Hematopoietic multipotent progenitor cell treated with erythropoietin and hydrocortisone succinate and interleukin-3 and kit ligand, for 6 days (in vitro differentiated cells): ENCODE data around the gene ARPP19.
A peak's percentile ranks its signal among the peaks of the same experiment; 100 is the strongest.
"Not testable (repeated sequence)": the region's sequence is repeated elsewhere in the genome, so short reads cannot be mapped to it uniquely, and the experiment has no call there.

ENCODE experiments used
- DNase-seq: peaks from one replicate; pipeline ENCODE4 v3.0.0-alpha.2; 2015

The ARPP19 gene

DNA sequence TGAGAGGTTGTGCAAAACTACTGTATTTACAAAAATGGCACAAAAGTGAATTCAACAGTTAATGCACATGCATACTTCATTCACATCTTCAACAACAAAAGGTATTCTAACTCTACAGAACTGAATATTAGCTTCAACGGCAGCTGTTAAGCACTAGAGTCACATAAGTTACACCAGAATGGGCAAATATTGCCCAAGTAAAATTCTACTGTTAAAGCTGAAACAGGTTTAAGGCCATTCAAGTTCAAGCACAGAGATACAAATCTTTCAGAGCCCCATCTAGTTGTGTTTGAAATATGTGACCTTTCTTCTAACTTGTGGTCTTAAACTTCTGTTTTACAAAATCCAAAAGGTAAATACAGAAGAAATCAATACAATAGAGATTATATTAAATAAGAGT lies 17.6 kb downstream of the ARPP19 start:
- not testable (repeated sequence) for DNase-seq

DNA sequence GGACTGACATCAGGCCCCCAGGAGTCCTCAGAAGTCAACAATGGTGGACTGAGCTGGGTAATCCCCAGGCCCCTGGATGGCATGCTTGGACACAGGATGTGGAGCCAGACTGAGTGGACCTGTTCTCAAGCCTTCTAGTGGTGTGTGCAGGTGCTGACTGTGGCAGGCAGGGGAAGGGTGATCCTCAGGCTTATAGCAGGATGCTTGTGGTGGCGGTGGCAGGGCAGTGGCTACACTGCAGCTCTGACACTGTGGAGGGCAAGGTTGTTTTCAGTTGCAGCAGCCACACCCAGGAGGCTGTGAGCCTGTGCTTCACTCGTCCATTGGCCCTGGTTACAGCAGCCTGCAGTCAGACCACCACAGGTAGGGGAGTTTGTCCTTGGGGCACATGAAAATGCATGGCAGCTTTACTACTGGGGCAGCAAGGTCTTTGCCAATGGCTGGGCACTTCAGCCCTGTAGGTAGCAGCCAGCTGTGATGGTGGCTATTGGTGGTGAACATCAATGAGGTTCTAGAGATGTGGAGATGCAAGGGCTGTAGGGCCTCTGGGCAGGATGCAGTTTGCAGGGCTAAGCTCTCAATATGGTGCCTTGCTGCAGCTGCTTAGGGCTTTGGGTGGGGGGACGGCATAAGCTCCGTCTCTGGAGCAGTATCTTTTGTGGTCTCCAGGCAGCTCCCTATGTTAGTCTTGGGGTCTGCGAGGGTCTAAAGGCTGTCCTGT lies 22.6 kb downstream of the ARPP19 start:
- DNase-seq, result no peak

DNA sequence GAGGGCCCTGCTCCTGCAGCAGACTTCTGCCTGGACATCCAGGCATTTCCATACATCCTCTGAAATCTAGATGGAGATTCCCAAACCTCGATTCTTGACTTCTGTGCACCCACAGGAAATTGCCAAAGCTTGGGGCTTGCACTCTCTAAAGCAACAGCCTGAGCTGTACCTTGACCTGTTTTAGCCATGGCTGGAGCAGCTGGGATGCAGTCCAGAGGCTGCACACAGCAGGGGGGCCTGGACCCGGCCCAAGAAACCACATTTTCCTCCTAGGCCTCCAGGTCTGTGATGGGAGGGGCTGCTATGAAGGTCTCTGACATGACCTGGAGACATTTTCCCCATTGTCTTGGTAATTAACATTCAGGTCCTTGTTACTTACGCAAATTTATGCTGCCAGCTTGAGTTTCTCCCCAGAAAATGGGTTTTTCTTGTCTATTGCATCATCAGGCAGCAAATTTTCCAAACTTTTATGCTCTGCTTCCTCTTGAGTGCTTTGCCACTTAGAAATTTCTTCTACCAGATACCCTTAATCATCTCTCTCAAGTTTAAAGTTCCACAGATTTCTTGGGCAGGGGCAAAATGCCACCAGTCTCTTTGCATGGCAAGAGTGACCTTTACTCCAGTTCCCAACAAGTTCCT lies 28.3 kb downstream of the ARPP19 start:
- no peak for DNase-seq

GRCh38 chr15:52537459-52537858 lies 31.4 kb downstream of the ARPP19 start:
- DNase-seq, result no peak

DNA sequence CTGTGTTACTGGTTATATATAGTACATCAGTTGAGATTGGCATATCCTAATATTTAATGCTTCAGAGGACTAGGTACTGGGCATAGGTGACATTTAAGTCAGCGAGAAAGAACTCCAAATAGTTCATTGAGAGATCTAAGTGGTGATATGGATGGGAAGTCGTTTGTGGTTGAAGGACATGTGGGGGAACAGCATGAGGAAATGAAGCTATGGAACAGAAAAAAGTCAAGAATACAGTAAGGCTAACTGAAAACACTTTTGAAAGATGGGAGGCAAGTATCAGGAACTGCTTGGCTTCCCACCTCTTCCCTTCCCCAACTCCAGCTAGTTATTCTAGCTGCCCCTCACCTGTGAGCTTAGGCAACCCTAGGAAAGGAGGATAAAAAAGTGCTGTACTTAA lies 36.4 kb downstream of the ARPP19 start:
- no peak for DNase-seq

DNA sequence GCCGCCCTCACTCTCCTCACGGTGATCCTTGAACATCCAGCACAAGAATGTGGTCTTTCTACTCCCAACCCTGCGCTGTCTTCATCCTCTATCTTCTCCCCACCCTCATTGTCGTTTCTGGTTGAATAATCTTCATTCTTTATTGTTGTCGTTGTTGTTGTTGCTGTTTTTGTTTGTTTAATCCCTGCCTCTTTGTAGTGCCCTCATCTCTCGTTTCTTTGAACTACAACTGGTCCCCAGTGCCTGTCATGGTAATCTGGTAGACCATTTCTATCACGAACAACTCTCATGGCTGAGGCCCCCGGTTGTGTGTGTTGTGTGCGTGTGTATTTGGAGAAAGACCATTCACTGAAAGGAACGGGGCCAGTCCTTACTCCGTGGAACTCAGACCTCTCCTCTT lies 38.9 kb downstream of the ARPP19 start:
- DNase-seq, result no peak

DNA sequence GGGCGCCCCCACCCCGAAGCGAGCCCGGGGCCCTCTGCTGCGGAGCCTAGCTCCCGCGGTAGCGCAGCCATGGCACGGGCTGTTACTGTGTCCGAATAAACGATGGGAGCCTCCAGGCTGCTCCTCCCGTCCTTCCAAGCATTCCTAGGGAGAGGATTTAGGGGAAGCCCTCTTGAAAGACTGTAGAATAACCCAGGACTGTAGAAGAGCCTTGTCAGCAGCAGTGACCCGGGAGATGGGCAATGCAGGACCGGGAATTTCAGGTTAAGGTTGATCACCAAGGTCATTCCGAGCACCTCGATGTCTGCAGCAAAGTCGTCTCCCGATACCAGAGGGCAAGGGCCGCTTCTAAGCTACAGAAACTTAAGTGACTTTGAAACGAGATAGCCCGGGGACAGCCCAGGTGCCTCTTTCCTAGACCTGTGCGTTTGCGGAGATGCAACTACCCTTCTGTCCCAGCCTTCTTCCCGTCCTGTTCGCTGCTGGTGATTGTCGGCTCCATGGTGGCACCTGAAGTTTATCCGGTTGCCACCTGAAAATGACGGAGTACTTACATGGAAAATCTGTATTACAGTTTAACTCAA lies 39.4 kb downstream of the ARPP19 start:
- no peak for DNase-seq

DNA sequence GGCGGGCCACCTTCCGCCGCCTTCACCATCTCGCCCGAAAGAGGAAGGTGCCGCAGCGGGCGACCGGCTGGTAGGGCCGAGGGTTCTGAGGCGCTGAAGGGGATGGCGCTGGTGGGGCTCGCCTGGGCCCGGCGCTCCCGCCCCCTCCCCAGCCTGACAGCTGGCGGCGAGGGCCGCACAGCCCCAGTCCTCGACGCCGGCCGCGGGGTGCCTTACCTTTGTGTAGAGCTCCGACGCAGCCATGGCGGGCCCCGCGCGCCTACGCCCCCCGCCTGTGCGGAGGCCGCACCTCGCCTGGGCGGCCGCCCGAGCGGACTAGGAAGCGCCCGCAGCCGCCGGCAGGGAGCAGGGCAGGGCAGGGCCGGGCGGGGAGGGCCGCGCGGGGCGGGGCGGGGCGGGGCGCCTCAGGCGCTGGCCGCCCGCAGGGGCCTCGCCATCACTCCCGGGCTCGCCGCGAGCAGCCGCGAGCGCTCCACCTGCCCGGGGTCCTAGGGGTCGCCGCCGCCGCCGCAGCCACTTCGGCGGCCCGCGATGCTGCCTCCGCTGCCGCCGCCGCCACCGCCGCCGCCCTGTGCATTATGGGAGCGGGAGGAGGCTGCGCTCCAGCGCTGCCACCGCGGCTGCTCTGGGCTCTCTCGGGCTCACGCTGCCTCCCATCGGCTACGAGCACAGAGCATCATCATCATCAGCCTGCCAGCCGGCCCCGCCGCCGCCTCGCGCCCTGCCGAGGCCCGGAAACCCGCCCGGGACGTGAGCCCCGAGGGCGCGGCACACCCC lies 40.1 kb downstream of the ARPP19 start, which contains the start of gene MYO5A:
Gene MYO5A (minus strand): TSS at position 317 of the 777 bp plus-strand sequence. CDS start 74 bp downstream, at position 243.
- DNase-seq, result peak; percentile 75

GRCh38 chr15:52527911-52528563 lies 40.8 kb downstream of the ARPP19 start:
- peak; percentile 21 for DNase-seq

GRCh38 chr15:52527196-52527910 lies 41.5 kb downstream of the ARPP19 start:
- DNase-seq, result no peak

DNA sequence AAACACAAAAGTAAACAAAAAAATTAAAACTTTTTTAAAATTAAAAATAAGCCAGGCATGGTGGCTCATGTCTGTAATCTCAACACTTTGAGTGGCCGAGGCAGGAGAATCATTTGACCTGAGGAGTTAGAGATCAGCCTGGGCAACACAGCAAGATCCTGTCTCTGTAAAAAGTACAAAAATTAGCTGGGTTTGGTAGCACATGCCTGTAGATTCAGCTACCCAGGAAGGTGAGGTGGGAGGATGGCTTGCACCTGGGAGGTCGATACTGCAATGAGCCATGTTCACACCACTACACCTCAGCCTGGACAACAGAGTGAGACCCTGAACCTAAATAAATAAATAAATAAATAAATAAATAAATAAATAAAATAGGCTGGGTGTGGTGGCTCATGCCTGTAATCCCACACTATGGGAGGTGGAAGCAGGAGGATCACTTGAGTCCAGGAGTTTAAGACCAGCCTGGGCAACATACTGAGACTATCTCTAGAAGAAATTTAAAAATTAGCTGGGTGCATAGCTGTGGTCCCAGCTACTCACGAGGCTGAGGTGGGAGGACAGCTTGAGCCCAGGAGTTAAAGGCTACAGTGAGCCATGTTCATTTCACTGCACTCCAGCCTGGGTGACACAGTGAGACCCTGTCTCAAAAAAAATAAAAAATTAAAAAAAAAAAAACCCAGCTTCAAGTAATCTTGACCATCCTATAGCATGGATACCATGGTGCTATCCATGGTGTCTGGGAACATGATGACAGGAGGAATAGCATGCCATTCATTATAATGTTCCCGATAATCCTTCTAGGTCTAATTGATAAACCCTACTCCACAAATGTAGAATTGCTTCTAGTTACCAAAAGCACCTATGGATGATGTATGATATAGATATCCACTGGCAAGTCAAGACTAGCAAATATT lies 44.4 kb downstream of the ARPP19 start:
- DNase-seq, result no peak

DNA sequence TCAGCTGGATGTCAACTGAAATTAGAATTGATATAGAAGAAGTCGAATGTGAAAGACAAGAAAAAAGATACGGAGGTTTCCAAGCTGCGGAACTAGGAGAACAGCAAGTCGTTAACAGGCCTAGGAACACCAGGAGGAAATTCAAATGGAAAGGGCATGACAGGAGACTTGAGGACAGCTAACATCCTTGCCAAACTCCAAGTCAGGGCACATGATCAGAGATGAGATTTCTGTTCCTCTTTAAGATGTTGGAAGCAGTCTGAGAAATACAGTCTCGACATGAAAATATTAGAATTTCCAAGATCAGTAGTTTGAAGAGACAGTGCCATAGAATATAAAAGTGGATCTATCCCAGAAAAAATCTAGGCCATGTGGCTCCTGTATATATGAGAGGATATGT lies 45.2 kb downstream of the ARPP19 start:
- no peak for DNase-seq

DNA sequence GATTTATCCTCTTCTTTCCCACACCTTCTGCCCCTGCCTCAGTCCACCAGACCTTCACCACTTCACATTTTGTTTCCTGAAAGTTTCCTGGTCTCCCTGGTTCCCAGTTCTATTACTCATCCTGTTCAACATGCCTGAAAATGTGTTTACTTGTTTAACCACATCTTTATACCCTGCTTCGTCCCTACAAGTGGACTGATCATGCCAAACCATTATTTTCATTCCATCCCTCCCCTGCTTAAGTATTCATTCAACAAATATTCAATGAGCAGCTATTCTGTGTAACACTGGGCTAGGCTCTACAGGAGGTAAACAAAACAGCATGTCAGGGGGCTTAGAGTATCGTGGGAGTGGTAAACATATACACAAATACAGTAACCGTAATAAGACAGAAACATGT lies 45.6 kb downstream of the ARPP19 start:
- no peak for DNase-seq

DNA sequence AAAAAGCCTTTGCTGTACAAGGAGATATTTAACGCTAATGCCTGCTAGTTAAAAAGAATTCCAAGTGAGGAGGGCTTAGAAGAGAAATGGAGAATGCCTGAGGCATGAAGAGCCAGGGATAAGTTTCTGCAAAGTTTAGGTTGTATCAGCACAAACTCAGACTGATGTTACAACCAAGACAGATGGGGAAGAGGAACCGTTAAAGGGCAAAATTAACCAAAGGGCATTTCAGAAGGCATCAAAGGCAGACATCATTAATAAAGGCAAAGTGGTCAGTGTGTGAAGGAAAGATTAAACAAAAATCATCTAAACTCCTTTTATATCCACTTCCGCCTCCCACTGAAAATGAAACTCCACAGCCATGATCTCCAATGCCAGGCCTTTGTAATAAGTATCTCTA lies 47.1 kb downstream of the ARPP19 start:
- no peak for DNase-seq

- no peak for DNase-seq
Measured at GRCh38 chr15:52520421-52520820, 48.4 kb downstream of the ARPP19 start.

GRCh38 chr15:52518487-52519371 lies 50.1 kb downstream of the ARPP19 start:
- DNase-seq, result peak; percentile 46

DNA sequence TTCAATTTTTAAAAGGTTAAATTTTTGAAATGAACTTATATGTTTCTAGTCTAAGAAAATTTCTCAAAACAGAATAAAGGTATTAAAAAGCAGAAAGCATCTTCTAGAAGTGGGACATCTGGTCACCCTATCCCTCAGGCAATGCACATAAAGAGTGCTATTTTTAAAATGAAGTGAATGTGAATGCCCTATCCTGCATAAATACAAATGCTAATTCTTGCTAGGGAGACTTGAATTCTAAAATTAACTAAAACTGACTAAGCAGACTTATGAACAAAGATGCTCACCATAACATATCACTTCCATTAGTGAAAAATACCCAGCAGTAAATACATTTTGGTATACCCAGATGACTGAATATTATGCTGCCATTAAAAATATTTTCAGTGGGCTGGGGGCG lies 51.8 kb downstream of the ARPP19 start:
- no peak for DNase-seq

GRCh38 chr15:52515343-52515742 lies 53.5 kb downstream of the ARPP19 start:
- DNase-seq, result no peak

DNA sequence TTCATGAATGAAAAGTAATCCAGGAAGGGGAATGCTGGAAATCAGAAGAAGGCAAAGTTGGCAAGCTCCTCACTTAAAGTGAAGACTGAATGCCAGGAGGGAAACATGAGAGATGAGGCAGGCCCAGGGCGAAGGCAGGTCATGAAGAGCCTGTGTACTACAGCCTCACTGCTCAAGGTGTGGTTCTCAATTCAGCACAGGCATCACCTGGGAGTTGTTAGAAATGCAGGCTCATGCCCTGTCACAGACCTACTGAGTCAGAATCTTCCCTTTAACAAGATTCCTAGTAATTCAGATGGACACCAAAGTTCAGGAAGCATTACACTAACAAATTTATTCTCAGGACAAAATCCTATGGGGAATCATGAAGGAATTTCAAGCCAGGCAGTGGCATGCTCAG lies 54.3 kb downstream of the ARPP19 start:
- DNase-seq, result no peak

DNA sequence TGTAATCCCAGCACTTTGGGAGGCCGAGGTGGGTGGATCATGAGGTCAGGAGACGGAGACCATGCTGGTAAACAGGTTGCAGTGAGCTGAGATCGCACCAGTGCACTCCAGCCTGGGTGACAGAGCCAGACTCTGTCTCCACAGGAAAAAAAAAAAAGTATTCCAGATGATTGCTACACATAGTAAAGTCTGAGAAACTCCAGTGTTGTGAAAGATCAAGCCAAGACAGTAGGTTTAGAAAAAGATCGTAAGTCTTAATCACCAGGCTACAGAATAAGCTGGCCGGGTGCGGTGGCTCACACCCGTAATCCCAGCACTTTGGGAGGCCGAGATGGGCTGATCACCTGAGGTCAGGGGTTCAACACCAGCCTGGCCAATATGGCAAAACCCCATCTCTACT lies 56.0 kb downstream of the ARPP19 start:
- not testable (repeated sequence) for DNase-seq
